NCI-H146 treated with DMSO at 0.1 percent for 48 hours (cell line): ENCODE data around the gene GAK.

Source experiments
- DNase-seq: peaks from one replicate; lab custom pipeline; 2025; ENCODE audit not compliant: unreplicated experiment; lab: John Stamatoyannopoulos, UW

Gene GAK

GRCh38 chr4:832108-832507 lies 100.0 kb downstream of the GAK start:
- DNase-seq: no peak

DNA sequence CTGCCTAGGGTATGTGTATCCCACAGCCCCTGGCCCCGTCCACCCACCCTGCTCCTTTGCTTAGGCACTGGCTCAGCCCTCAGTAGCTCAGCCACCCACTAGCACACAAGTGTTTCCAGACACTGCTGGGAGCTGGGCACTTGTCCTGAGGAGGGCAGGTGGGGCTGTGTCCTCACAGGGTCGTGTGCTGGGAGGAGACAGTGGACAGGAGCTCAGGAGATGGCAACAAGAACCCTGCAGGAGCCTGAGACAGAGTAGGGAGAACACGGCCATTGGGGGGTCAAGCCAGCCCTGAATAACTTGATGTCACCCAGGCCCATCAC lies 100.7 kb downstream of the GAK start:
- no peak for DNase-seq

- DNase-seq: no peak
These were observed 101.3 kb downstream of the GAK start for GRCh38 chr4:830601-831482.

DNA sequence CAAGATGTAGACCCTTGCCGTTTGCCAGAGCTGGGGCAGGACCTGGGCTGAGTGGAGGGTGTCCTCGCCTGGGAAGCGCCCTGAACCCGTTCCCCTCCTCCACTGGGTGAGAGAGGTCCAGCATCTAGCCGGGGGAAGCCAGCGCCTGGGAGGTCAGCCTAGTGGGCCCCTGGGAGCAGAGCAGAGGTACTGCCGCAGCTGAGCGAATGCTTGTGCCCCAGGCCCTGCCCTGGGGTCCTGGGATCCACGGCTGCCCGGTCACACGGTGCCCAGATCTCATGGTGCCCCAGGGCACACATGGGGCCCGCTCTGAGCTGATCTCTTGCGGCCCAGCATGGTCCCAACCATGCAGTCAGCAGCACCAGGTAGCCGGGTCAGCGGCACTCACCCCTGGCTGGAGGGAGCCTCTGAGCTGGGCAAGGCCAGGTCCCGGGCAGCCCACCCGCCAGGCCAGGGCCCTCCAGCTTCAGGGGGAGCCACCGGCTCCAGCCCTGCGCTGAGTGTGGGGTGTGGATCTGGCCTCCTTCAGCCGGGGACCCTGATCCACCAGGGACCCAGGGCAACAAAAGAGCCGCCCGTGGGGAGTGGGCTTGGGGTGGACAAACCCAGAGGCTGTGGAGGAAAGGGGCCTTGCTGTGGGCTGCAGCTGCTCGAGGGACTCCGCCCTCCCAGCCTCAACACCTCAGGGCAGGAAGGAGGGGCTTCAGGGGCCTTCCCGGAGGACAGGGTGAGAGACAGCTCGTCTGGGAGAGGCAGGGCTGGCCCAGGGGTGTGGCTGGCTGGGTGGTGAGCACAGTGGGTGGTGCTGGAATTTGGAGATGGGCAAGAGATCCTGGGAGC lies 102.1 kb downstream of the GAK start:
- no peak for DNase-seq

- DNase-seq: no peak
These were observed 102.8 kb downstream of the GAK start for GRCh38 chr4:829291-829690.

- no peak for DNase-seq
These were observed 103.4 kb downstream of the GAK start for GRCh38 chr4:828641-829271.

DNA sequence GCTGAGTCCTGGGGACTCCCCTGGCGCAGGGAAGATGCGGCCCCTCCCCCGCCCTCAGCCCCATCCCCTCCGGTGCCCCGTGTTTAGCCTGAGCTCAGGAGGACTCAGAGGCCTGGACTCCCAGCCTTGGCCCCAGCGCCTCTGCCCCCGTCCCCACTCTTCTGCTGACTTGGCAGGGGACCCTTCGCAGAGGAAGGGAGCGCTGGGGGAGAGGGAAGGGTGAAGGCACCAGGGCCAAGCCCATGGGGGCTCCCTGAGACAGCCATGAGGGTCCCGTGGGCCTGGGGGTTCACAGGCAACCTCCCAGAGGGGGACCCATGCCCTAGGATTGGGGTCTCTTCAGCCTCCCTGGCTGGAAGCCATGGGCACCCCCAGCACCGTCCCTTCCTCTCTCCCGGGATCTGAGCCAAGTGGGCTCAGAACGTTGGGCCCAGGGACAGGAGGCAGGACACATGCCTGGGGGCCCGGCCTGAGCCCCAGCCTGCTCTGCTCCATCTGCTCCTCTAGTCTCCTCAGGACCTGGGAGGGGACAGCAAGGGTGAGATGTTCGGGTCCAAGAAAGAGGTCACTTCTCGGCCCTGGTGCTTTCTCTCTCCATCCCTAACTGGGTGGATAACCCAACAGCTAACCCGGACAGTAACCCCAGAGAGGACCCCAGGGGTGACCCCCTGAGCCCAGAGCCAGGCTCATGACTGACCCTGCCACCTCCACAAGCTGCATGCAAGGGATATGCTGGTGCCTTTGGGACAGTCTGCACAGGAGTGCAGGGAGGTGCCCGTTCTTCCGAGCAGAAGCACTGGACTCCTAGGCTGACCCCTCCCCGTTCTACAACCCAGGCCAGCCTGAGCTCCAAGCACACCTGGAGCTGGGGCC lies 104.7 kb downstream of the GAK start:
- DNase-seq: no peak

DNA sequence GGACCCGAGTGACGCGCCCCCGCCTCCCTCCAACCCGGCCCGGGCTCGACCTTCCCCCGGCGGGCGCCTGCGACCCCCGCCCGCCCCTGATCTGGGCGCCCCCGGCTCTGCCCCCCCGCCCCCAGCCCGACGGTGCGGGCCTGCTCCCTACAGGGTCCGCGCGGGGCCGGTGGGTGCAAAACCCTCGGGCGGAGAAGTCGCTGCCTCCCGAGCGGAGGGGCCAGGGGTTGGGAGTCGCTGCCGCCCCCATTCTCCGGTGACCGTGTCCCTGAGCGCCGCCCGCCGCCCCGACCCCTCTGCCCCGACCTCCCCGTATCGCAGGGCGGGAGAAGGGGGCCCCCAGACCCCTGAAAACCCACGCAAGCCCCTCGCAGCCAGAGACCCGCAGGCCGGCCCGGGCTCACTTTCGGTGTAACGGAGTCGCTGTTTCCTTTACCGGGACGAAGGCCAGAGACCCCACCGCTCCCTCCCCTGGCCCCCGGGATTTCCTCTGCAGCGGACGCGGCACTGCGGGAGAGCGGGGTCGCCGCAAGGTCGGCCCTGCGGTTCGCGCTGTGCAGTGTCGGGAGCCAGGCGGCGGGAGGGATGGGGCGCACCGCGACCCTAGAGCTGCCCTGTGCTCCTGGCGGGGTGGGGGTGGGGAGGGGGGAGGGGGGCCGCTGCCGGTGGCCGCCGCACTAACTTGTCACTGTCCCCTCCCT lies 105.5 kb downstream of the GAK start:
- DNase-seq: no peak

DNA sequence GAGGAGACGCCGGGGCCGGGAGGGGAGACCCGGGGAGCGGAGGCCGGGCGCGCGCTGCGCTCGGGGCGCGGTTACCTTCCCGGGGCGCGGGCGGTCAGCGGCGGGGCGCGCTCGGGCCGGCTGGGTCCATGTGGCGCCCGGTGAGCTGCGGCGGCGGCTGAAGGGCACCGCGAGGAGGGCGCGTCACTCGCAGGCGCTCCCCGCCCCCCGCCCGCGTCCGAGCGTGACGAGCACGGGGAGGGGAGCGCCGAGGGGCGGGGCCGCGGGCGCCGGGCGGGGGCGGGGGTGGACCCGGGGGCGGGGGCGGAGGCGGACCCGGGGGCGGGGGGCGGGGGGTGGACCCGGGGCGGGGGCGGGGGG lies 106.2 kb downstream of the GAK start, which contains the start of gene CPLX1:
TSS of gene CPLX1 (minus strand) at position 159 of the 360 bp plus-strand sequence. CDS start 1,607 bp downstream, outside the sequence.
- no peak for DNase-seq

DNA sequence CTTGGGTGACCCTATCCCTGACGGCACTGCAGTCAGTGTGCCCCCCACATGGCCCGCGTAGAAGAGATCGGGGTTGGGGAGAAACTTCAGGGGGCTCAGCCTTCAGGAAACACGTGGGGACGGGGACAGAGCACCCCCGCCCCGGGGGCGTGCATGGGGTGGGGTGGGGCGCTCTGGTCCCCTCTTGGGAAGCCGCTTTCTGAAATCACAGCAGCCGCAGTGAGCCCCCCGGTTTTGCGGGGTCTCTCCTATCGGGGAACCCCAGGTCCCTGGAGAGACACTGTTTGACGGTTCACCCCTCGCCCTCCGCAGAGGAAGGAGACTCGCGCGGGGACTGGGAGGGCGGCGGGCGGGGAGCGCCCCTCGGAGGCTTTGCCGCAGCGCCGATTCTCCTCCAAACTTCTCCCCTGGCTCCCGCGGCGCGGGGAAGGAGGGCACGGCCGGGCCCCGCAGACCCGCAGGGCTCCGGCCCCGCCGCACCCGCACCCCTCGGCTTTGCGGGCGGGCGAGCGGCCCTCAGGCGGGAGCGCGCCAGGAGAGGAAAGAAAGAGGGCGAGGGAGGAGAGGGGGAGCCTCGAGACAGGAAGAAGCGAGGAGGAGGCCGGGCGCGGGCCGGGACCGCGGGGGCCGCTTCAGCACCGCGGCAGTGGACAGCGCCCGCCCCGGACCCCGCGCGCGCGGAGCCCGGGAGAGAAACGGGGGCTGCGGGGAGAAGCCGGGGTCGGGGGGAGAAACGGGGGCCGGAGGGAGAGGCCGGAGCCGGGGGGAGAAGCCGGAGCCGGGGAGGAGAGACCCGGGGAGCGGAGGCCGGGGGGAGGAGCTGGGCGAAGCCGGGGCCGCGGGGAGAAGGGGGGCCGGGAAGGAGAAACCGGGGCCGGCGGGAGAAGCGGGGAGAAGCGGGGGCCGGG lies 106.8 kb downstream of the GAK start:
- no peak for DNase-seq

GRCh38 chr4:824461-825062 lies 107.6 kb downstream of the GAK start:
- DNase-seq: no peak

- no peak for DNase-seq
These were observed 108.2 kb downstream of the GAK start for GRCh38 chr4:823761-824460.

- no peak for DNase-seq
These were observed 108.8 kb downstream of the GAK start for GRCh38 chr4:823176-823760.

DNA sequence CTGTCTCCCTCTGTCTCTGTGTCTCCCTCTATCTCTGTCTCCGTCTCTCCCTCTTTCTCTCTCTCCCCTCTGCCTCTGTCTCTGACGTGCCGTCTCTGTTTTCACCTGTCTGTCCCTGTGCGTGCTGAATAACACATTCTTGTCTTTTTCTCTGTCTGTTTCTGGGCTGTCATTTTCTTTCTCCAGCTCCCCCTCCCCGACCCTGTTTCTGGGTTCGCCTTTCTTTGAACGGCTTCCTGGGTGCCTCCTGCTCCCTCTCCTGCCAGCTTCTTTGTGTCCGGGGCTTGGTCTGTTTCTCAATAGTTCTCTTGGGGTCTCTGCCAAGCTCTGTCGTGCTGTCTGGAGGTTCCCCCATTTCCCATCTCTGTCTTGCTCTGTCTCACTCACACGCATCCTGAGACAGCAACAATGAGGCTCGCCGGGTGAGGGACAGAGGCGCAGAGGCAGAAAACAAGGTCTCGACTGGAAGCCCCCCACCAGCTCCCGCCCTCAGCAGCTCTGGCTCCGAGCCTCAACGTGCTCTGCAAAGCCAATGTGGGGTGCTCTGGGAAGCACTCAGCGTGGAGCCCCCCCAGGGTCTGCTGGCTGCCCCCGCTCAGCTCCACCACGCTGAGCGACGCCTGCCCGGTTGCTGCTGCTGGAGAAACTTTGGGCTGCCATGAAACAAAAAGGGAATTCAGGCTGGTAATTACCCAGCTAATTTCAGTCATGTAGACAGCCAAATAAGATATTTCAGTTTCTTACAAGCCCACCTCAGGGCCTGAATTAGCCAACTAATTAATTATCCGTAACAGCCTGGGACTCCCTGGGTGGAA lies 109.5 kb downstream of the GAK start:
- DNase-seq: no peak

- no peak for DNase-seq
These were observed 110.5 kb downstream of the GAK start for GRCh38 chr4:821631-822030.

DNA sequence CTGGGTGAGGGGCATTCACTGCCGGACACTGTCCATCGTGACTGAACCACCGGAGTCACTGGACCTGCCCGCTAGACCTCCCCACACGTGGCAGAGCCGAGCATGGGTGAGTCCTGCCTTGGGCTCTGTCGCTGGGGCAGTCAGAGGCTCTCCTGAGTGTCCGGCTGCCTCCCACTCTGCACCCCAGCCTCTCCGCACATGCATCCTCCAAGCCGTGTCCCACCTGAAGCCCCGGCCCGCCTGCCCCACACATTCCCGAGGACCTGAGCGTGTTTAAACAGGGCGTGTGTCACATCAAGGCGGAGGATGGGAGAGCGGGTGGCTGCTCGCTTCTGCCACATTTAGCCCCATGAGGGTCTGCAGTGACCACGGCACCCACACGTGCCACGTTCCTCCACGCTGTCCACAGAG lies 110.9 kb downstream of the GAK start:
- no peak for DNase-seq
